ENCODE results near the gene AKAP6.

AKAP6 gene

GRCh38 chr14:32694795-32695449 lies 365.8 kb downstream of the AKAP6 start:
- in situ Hi-C loops (cut with HindIII; ENCODE audit: low sequenced_read_pairs), result no loop called here

- in situ Hi-C loops (cut with HindIII; ENCODE audit: low sequenced_read_pairs), result no loop called here
Observed at GRCh38 chr14:32696325-32697091, 367.4 kb downstream of the AKAP6 start.

GRCh38 chr14:32697114-32697513 lies 368.0 kb downstream of the AKAP6 start:
- in situ Hi-C loops (cut with HindIII; ENCODE audit: low sequenced_read_pairs), result no loop called here

- in situ Hi-C loops (cut with HindIII; ENCODE audit: low sequenced_read_pairs), result no loop called here
Observed at GRCh38 chr14:32697704-32698103, 368.6 kb downstream of the AKAP6 start.

GRCh38 chr14:32698831-32699230 lies 369.7 kb downstream of the AKAP6 start:
- in situ Hi-C loops (cut with HindIII; ENCODE audit: low sequenced_read_pairs), result no loop called here

GRCh38 chr14:32701475-32701874 lies 372.4 kb downstream of the AKAP6 start:
- in situ Hi-C loops (cut with HindIII; ENCODE audit: low sequenced_read_pairs), result no loop called here

GRCh38 chr14:32702088-32702487 lies 373.0 kb downstream of the AKAP6 start:
- in situ Hi-C loops (cut with HindIII; ENCODE audit: low sequenced_read_pairs), result no loop called here

GRCh38 chr14:32702562-32702961 lies 373.5 kb downstream of the AKAP6 start:
- in situ Hi-C loops (cut with HindIII; ENCODE audit: low sequenced_read_pairs), result no loop called here

GRCh38 chr14:32703183-32703621 lies 374.1 kb downstream of the AKAP6 start:
- in situ Hi-C loops (cut with HindIII; ENCODE audit: low sequenced_read_pairs), result no loop called here

GRCh38 chr14:32706721-32707519 lies 377.8 kb downstream of the AKAP6 start:
- in situ Hi-C loops (cut with HindIII; ENCODE audit: low sequenced_read_pairs), result no loop called here

- in situ Hi-C loops (cut with HindIII; ENCODE audit: low sequenced_read_pairs), result no loop called here
Observed at GRCh38 chr14:32707742-32708500, 378.8 kb downstream of the AKAP6 start.

- in situ Hi-C loops (cut with HindIII; ENCODE audit: low sequenced_read_pairs), result no loop called here
Observed at GRCh38 chr14:32709027-32709426, 379.9 kb downstream of the AKAP6 start.

- in situ Hi-C loops (cut with HindIII; ENCODE audit: low sequenced_read_pairs), result loop anchor here (5.0 kb wide), 2 partner anchors 57 to 123 kb away; no protein-coding TSS in a partner anchor
Observed at GRCh38 chr14:32710231-32710671, 381.2 kb downstream of the AKAP6 start.

- in situ Hi-C loops (cut with HindIII; ENCODE audit: low sequenced_read_pairs), result loop anchor here (5.0 kb wide), 2 partner anchors 56 to 124 kb away; no protein-coding TSS in a partner anchor
Observed at GRCh38 chr14:32710731-32711680, 381.9 kb downstream of the AKAP6 start.

- in situ Hi-C loops (cut with HindIII; ENCODE audit: low sequenced_read_pairs), result loop anchor here (5.0 kb wide), 2 partner anchors 53 to 127 kb away; no protein-coding TSS in a partner anchor
Observed at GRCh38 chr14:32713856-32714255, 384.8 kb downstream of the AKAP6 start.

GRCh38 chr14:32719601-32720000 lies 390.5 kb downstream of the AKAP6 start:
- in situ Hi-C loops (cut with HindIII; ENCODE audit: low sequenced_read_pairs), result no loop called here

GRCh38 chr14:32720927-32721326 lies 391.8 kb downstream of the AKAP6 start:
- in situ Hi-C loops (cut with HindIII; ENCODE audit: low sequenced_read_pairs), result no loop called here

GRCh38 chr14:32722631-32723183 lies 393.6 kb downstream of the AKAP6 start:
- in situ Hi-C loops (cut with HindIII; ENCODE audit: low sequenced_read_pairs), result no loop called here

GRCh38 chr14:32724867-32725471 lies 395.9 kb downstream of the AKAP6 start:
- in situ Hi-C loops (cut with HindIII; ENCODE audit: low sequenced_read_pairs), result no loop called here

Measured in endothelial cell of hepatic sinusoid (primary cell).